ENCODE data around the gene NELFA.

DNA sequence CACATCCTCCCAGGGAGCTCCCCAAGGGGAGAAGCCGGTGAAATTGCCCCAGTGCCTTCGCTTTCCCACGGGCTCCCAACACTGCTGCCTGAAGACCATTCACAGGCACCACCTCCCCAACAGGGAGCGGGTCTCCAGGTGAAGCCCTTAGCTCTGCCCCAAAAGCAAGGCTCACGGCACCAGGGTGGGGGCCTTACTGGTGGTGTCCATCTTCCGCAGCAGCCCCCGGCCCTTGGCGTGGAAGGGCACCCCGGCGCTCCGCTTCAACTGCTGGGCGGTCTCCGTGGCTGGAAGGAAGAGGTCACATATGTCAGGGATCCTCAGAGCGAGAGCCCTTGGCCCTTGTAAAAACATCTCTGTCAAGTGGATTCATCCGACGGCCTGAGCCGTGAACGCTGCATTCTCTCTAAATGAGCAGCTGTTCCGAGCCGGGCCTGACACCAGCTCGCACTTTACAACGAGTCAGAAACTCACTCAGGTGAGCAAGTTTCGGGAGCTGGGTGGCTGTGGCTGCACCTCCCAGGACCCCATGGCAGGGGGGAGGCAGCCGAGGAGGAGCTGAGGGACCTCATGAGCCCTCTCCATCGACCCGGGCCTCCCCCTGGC lies 20.9 kb downstream of the NELFA start:
- TF ChIP-seq, protein P1, sequence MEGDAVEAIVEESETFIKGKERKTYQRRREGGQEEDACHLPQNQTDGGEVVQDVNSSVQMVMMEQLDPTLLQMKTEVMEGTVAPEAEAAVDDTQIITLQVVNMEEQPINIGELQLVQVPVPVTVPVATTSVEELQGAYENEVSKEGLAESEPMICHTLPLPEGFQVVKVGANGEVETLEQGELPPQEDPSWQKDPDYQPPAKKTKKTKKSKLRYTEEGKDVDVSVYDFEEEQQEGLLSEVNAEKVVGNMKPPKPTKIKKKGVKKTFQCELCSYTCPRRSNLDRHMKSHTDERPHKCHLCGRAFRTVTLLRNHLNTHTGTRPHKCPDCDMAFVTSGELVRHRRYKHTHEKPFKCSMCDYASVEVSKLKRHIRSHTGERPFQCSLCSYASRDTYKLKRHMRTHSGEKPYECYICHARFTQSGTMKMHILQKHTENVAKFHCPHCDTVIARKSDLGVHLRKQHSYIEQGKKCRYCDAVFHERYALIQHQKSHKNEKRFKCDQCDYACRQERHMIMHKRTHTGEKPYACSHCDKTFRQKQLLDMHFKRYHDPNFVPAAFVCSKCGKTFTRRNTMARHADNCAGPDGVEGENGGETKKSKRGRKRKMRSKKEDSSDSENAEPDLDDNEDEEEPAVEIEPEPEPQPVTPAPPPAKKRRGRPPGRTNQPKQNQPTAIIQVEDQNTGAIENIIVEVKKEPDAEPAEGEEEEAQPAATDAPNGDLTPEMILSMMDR (IDR thresholded peaks at IDR 0.05) = no peak
- TF ChIP-seq POLR2AphosphoS5 (IDR thresholded peaks at IDR 0.05; ENCODE audit: low read depth, low read length) (no peak), TCF7L2 (IDR thresholded peaks at IDR 0.05; ENCODE audit: low read depth, low read length) (no peak)
- TF ChIP-seq, protein P2, sequence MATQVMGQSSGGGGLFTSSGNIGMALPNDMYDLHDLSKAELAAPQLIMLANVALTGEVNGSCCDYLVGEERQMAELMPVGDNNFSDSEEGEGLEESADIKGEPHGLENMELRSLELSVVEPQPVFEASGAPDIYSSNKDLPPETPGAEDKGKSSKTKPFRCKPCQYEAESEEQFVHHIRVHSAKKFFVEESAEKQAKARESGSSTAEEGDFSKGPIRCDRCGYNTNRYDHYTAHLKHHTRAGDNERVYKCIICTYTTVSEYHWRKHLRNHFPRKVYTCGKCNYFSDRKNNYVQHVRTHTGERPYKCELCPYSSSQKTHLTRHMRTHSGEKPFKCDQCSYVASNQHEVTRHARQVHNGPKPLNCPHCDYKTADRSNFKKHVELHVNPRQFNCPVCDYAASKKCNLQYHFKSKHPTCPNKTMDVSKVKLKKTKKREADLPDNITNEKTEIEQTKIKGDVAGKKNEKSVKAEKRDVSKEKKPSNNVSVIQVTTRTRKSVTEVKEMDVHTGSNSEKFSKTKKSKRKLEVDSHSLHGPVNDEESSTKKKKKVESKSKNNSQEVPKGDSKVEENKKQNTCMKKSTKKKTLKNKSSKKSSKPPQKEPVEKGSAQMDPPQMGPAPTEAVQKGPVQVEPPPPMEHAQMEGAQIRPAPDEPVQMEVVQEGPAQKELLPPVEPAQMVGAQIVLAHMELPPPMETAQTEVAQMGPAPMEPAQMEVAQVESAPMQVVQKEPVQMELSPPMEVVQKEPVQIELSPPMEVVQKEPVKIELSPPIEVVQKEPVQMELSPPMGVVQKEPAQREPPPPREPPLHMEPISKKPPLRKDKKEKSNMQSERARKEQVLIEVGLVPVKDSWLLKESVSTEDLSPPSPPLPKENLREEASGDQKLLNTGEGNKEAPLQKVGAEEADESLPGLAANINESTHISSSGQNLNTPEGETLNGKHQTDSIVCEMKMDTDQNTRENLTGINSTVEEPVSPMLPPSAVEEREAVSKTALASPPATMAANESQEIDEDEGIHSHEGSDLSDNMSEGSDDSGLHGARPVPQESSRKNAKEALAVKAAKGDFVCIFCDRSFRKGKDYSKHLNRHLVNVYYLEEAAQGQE (IDR thresholded peaks at IDR 0.05; ENCODE audit: insufficient read depth in 1 of 2, low read depth in 2 of 2, low read length in 1 of 2) = no peak
